Esophagus squamous epithelium (tissue), 4 donors: ENCODE measurements around the gene OR6S1.

ENCODE experiments used
- CTCF ChIP-seq, 6 experiments: fragments of 450-650 bp in 4 of 6; fragments of 200-600 bp in 2 of 6; sonication (generic) in 2 of 6; IDR thresholded peaks; one replicate each; pipeline ENCODE4 v1.5.1; 2016 to 2019; ENCODE audit warnings: antibody characterized with exemption in 6 of 6, mild to moderate bottlenecking in 4 of 6, moderate library complexity in 4 of 6
- POLR2A ChIP-seq, 4 donors: fragments of 450-650 bp; IDR thresholded peaks; one replicate each; pipeline ENCODE4 v1.6.1; 2017; ENCODE audit warnings: antibody characterized with exemption in 4 of 4, mild to moderate bottlenecking in 4 of 4, moderate library complexity in 3 of 4

GRCh38 chr14:20684662-20685456, 43.4 kb upstream of the OR6S1 start:
- TF ChIP-seq CTCF (IDR thresholded peaks at IDR 0.05) (no peak), POLR2A (IDR thresholded peaks at IDR 0.05) (no peak)
